GM23338 (cell line): ENCODE results near the gene DRGX. TPM values are rescaled to one million over a fixed set of nuclear protein-coding genes. Genes with fewer than 3 reads are reported as not detected.

Experiments used
- ATAC-seq: fragments of 200-7000 bp; cut with Tn5 transposase; 3 replicates; pipeline ENCODE4 v1.9.1; 2020
- DNase-seq: peaks from one replicate; pipeline ENCODE4 v3.0.0-alpha.2; 2015; ENCODE audit warnings: low spot score
- H2AFZ ChIP-seq: fragments of 200-600 bp; sonication (generic); 2 replicates; pipeline ENCODE4 v1.8.0; 2016; ENCODE audit warnings: antibody characterized with exemption, mild to moderate bottlenecking, moderate library complexity
- H3F3A ChIP-seq: fragments of 200-600 bp; sonication (generic); replicated peaks from 2 replicates; pipeline ENCODE4 v1.8.0; 2017; ENCODE audit warnings: antibody characterized with exemption, mixed run types, low read depth
- H3K27ac ChIP-seq: fragments of 200-600 bp; sonication (generic); 2 replicates; pipeline ENCODE4 v1.6.1; 2016; ENCODE audit warnings: low read depth
- H3K27me3 ChIP-seq: fragments of 200-600 bp; sonication (generic); 2 replicates; pipeline ENCODE4 v1.8.0; 2016; ENCODE audit warnings: mild to moderate bottlenecking, mixed run types, moderate library complexity; ENCODE audit not compliant: insufficient read depth
- H3K36me3 ChIP-seq: fragments of 200-600 bp; sonication (generic); 2 replicates; pipeline ENCODE4 v1.8.0; 2016; ENCODE audit warnings: mild to moderate bottlenecking; ENCODE audit not compliant: insufficient read depth
- H3K4me1 ChIP-seq: fragments of 200-600 bp; sonication (generic); 2 replicates; pipeline ENCODE4 v1.8.0; 2016; ENCODE audit warnings: mild to moderate bottlenecking, moderate library complexity; ENCODE audit not compliant: insufficient read depth
- H3K4me2 ChIP-seq: fragments of 200-600 bp; sonication (generic); 2 replicates; pipeline ENCODE4 v1.7.1; 2017; ENCODE audit warnings: mixed run types
- H3K4me3 ChIP-seq: fragments of 200-600 bp; sonication (generic); 2 replicates; pipeline ENCODE4 v1.6.1; 2016; ENCODE audit warnings: mixed run types
- H3K79me2 ChIP-seq: fragments of 200-600 bp; sonication (generic); replicated peaks from 2 replicates; pipeline ENCODE4 v1.8.0; 2017; ENCODE audit warnings: mild to moderate bottlenecking; ENCODE audit not compliant: insufficient read depth
- H3K9me2 ChIP-seq: fragments of 200-600 bp; sonication (generic); 2 replicates; pipeline ENCODE4 v1.8.0; 2017; ENCODE audit not compliant: insufficient read depth
- H4K20me1 ChIP-seq: fragments of 200-600 bp; sonication (generic); replicated peaks from 2 replicates; pipeline ENCODE4 v1.8.0; 2017; ENCODE audit warnings: mild to moderate bottlenecking; ENCODE audit not compliant: insufficient read depth
- H3K27ac Mint-ChIP-seq: 2 replicates; pipeline ENCODE4 v1.8.0; 2020; ENCODE audit warnings: inconsistent platforms, mild to moderate bottlenecking, moderate library complexity, mixed read lengths
- H3K27me3 Mint-ChIP-seq: 3 replicates; pipeline ENCODE4 v1.8.0; 2022; ENCODE audit warnings: low read depth, mild to moderate bottlenecking, moderate library complexity, mixed read lengths, inconsistent platforms; ENCODE audit not compliant: insufficient read depth, poor library complexity
- H3K36me3 Mint-ChIP-seq: 3 replicates; pipeline ENCODE4 v1.8.0; 2021; ENCODE audit warnings: low read depth, mild to moderate bottlenecking, inconsistent platforms, moderate library complexity, mixed read lengths
- H3K4me1 Mint-ChIP-seq: 3 replicates; pipeline ENCODE4 v1.8.0; 2020; ENCODE audit warnings: mild to moderate bottlenecking, inconsistent platforms, mixed read lengths
- H3K4me3 Mint-ChIP-seq: 3 replicates; pipeline ENCODE4 v1.8.0; 2021; ENCODE audit warnings: moderate library complexity, mild to moderate bottlenecking, inconsistent platforms, mixed read lengths
- H3K9me3 Mint-ChIP-seq: 3 replicates; pipeline ENCODE4 v1.8.0; 2020; ENCODE audit warnings: moderate library complexity, mild to moderate bottlenecking, inconsistent platforms, mixed read lengths
- CREB1 ChIP-seq: fragments of 250-450 bp; sonication (Bioruptor Pico); IDR thresholded peaks from 2 replicates; pipeline ENCODE4 v1.5.0; 2020; ENCODE audit warnings: low read depth, mild to moderate bottlenecking, moderate library complexity
- CTCF ChIP-seq, 2 experiments: fragments of 200-600 bp in 1 of 2; sonication (generic) in 1 of 2; conservative IDR thresholded peaks; 2 replicates each; pipeline versions ENCODE4 v1.5.1 to v1.6.1; 2016 to 2017; ENCODE audit warnings: antibody characterized with exemption in 2 of 2, low read depth in 2 of 2, mild to moderate bottlenecking in 2 of 2, moderate library complexity in 1 of 2
- ETS1 ChIP-seq: IDR thresholded peaks from 2 replicates; pipeline ENCODE4 v1.6.1; 2016; ENCODE audit warnings: antibody characterized with exemption
- EZH2 ChIP-seq: fragments of 200-600 bp; sonication (generic); IDR thresholded peaks from one replicate; pipeline ENCODE4 v1.8.0; 2017; ENCODE audit warnings: antibody characterized with exemption, mild to moderate bottlenecking, low read depth; ENCODE audit not compliant: unreplicated experiment
- EZH2phosphoT487 ChIP-seq: fragments of 200-600 bp; sonication (generic); IDR thresholded peaks from one replicate; pipeline ENCODE4 v1.8.1; 2018; ENCODE audit warnings: antibody characterized with exemption; ENCODE audit not compliant: unreplicated experiment
- JUNB ChIP-seq: IDR thresholded peaks from one replicate; pipeline ENCODE4 v1.6.1; 2016; ENCODE audit warnings: antibody characterized with exemption; ENCODE audit not compliant: unreplicated experiment
- NANOG ChIP-seq: IDR thresholded peaks from 2 replicates; pipeline ENCODE4 v1.6.1; 2016; ENCODE audit warnings: antibody characterized with exemption, borderline replicate concordance
- POLR2AphosphoS5 ChIP-seq: IDR thresholded peaks from 2 replicates; pipeline ENCODE4 v1.6.1; 2016; ENCODE audit warnings: antibody characterized with exemption, low read depth
- REST ChIP-seq: IDR thresholded peaks from one replicate; pipeline ENCODE4 v1.6.1; 2018; ENCODE audit warnings: antibody characterized with exemption; ENCODE audit not compliant: unreplicated experiment
- STAT1 ChIP-seq: IDR thresholded peaks from one replicate; pipeline ENCODE4 v1.6.1; 2016; ENCODE audit warnings: antibody characterized with exemption; ENCODE audit not compliant: unreplicated experiment
- ZNF114 ChIP-seq: fragments of 250-450 bp; sonication (Bioruptor Pico); IDR thresholded peaks from 2 replicates; pipeline ENCODE4 v1.5.0; 2020; ENCODE audit warnings: mild to moderate bottlenecking, moderate library complexity
- ZNF331 ChIP-seq: fragments of 250-450 bp; sonication (Bioruptor Pico); IDR thresholded peaks from 2 replicates; pipeline ENCODE4 v1.5.0; 2020; ENCODE audit warnings: low read depth, mild to moderate bottlenecking, moderate library complexity
- ZNF462 ChIP-seq: fragments of 250-450 bp; sonication (Bioruptor Pico); IDR thresholded peaks from 2 replicates; pipeline ENCODE4 v1.5.0; 2020; ENCODE audit warnings: mild to moderate bottlenecking, moderate library complexity
- polyA plus RNA-seq: library from polyadenylated mRNA; unstranded; fragments of >200 nt; fragmentation: Nextera tagmentation; extraction: Ambion mirVana; gene quantifications from 2 replicates; pipeline ENCODE4 v1.2.1, GENCODE V29; 2016
- total RNA-seq: library from RNA; depleted of rRNA; stranded (reverse); fragments of >200 nt; shearing (Covaris generic); gene quantifications from 2 replicates; pipeline ENCODE4 v1.2.3, GENCODE V29; 2014

DRGX gene
- total and polyA plus RNA-seq, 2 experiments from 2014 or later, result not detected

- DNase-seq, result no peak
- H3K4me1 ChIP-seq, result no peaks in the 10 kb centered on the region
- H3K27ac ChIP-seq, result no peak overlapping the region
- Mint-ChIP-seq H3K4me1 (no peaks in the 10 kb centered on the region; the same call in 2 of the 3 replicates), H3K9me3 (no peaks in the 10 kb centered on the region; the same call in 2 of the 3 replicates), H3K36me3 (no peaks in the 10 kb centered on the region), H3K4me3 (no peak overlapping the region), H3K27ac (no peak overlapping the region), H3K27me3 (peaks cover 10% of the 10 kb centered on the region)
- no peaks in the 10 kb centered on the region; the same call in 1 of the 2 replicates for H3K9me2 ChIP-seq
- no peak overlapping the region for H2AFZ ChIP-seq
- no peaks in the 10 kb centered on the region for H3K79me2 ChIP-seq
- TF ChIP-seq STAT1 (no peak), ETS1 (no peak), REST (no peak), ZNF331 (CRISPR knock-in tag) (no peak), ZNF462 (CRISPR knock-in tag) (no peak), EZH2 (no peak), EZH2phosphoT487 (no peak), POLR2AphosphoS5 (no peak), NANOG (no peak), JUNB (no peak), CTCF (conservative IDR thresholded peaks at IDR 0.05; ENCODE audit: low read depth in 2 of 2) (no peak), CREB1 (CRISPR knock-in tag) (no peak), ZNF114 (CRISPR knock-in tag) (no peak)
- H3K4me3 ChIP-seq, result no peak overlapping the region
- H3K4me2 ChIP-seq, result no peak overlapping the region
- ATAC-seq, result no peak
- no peaks in the 10 kb centered on the region for H3K27me3 ChIP-seq
- no peaks in the 10 kb centered on the region for H3F3A ChIP-seq
- H3K36me3 ChIP-seq, result no peaks in the 10 kb centered on the region
- no peaks in the 10 kb centered on the region for H4K20me1 ChIP-seq
Measured at GRCh38 chr10:49335364-49335972, 60.4 kb downstream of the DRGX start.
